ENCODE measurements around the gene CADPS2. TPM values are rescaled to one million over a fixed set of nuclear protein-coding genes. Genes with fewer than 3 reads are reported as not detected.

Gene CADPS2
- total RNA-seq, 3 donors from 2014 or later (not counting 1 experiment from before 2014, with no cell fraction given): not detected

DNA sequence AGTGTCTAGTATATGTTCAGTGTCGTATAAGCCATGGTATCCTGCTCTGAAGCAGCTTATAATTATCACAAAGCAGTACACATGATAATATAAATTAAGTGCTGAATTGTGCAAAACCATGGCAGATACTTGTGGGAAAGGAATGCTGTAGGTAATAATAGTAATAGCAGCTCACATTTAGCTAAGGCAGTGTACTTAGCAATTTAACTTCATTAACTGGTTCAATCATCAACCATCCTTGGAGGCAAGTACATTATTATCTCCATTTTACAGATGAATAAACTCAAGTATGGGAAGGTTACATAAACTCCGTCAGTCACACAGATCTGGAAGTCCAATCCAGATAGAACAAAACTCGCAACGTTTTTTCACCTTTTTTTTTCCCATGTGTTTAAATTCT is 161.9 kb downstream of the CADPS2 start:
- 88% methylated on average over 3 of the region's 4 CpGs for WGBS (ENCODE audit: insufficient coverage)
- peaks cover 16 to 17% of the 10 kb centered on the region in 2 donors for H3K9me3 Mint-ChIP-seq
- Histone ChIP-seq H3K27me3 (ENCODE audit: control insufficient read depth, insufficient read depth, low read length) (no peaks in the 10 kb centered on the region), H3K4me3 (ENCODE audit: low read length) (no peak overlapping the region), H3K4me1 (ENCODE audit: control insufficient read depth, insufficient read depth, low read length) (no peaks in the 10 kb centered on the region), H3K36me3 (ENCODE audit: control insufficient read depth, insufficient read depth, low read length) (no peaks in the 10 kb centered on the region), H3K9me3 (ENCODE audit: control insufficient read depth, insufficient read depth, low read length) (no peaks in the 10 kb centered on the region), H3K27ac (ENCODE audit: low read length) (no peak overlapping the region)
- TF ChIP-seq, protein P1, sequence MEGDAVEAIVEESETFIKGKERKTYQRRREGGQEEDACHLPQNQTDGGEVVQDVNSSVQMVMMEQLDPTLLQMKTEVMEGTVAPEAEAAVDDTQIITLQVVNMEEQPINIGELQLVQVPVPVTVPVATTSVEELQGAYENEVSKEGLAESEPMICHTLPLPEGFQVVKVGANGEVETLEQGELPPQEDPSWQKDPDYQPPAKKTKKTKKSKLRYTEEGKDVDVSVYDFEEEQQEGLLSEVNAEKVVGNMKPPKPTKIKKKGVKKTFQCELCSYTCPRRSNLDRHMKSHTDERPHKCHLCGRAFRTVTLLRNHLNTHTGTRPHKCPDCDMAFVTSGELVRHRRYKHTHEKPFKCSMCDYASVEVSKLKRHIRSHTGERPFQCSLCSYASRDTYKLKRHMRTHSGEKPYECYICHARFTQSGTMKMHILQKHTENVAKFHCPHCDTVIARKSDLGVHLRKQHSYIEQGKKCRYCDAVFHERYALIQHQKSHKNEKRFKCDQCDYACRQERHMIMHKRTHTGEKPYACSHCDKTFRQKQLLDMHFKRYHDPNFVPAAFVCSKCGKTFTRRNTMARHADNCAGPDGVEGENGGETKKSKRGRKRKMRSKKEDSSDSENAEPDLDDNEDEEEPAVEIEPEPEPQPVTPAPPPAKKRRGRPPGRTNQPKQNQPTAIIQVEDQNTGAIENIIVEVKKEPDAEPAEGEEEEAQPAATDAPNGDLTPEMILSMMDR (IDR thresholded peaks at IDR 0.05): no peak
- ATAC-seq: no peak
- no peaks in the 10 kb centered on the region for H3K4me1 Mint-ChIP-seq
- DNase-seq: no peak
- H3K27ac Mint-ChIP-seq: no peak overlapping the region
- H3K4me3 Mint-ChIP-seq: no peak overlapping the region
- H3K36me3 Mint-ChIP-seq: peaks cover 11% of the 10 kb centered on the region
- no peaks in the 10 kb centered on the region for H3K27me3 Mint-ChIP-seq (ENCODE audit: low read depth in 2 of 2)
- intact Hi-C loops (cut with micrococcal nuclease): no loop called here

- Mint-ChIP-seq H3K9me3 (peaks cover 5 to 8% of the 10 kb centered on the region in 2 donors), H3K36me3 (peaks cover 11% of the 10 kb centered on the region), H3K4me1 (no peaks in the 10 kb centered on the region), H3K4me3 (no peak overlapping the region), H3K27me3 (ENCODE audit: low read depth in 2 of 2) (no peaks in the 10 kb centered on the region), H3K27ac (no peak overlapping the region)
- Histone ChIP-seq H3K27ac (ENCODE audit: low read length) (no peak overlapping the region), H3K27me3 (ENCODE audit: control insufficient read depth, insufficient read depth, low read length) (no peaks in the 10 kb centered on the region), H3K4me3 (ENCODE audit: low read length) (no peak overlapping the region), H3K4me1 (ENCODE audit: control insufficient read depth, insufficient read depth, low read length) (no peaks in the 10 kb centered on the region), H3K9me3 (ENCODE audit: control insufficient read depth, insufficient read depth, low read length) (no peaks in the 10 kb centered on the region), H3K36me3 (ENCODE audit: control insufficient read depth, insufficient read depth, low read length) (no peaks in the 10 kb centered on the region)
- intact Hi-C loops (cut with micrococcal nuclease): no loop called here
- TF ChIP-seq, protein P1 (IDR thresholded peaks at IDR 0.05): no peak
- DNase-seq: no peak
- WGBS (ENCODE audit: insufficient coverage): 50% methylated on average over 2 of the region's 4 CpGs
- ATAC-seq: no peak
Measured at GRCh38 chr7:122719010-122719578, 167.2 kb downstream of the CADPS2 start.

DNA sequence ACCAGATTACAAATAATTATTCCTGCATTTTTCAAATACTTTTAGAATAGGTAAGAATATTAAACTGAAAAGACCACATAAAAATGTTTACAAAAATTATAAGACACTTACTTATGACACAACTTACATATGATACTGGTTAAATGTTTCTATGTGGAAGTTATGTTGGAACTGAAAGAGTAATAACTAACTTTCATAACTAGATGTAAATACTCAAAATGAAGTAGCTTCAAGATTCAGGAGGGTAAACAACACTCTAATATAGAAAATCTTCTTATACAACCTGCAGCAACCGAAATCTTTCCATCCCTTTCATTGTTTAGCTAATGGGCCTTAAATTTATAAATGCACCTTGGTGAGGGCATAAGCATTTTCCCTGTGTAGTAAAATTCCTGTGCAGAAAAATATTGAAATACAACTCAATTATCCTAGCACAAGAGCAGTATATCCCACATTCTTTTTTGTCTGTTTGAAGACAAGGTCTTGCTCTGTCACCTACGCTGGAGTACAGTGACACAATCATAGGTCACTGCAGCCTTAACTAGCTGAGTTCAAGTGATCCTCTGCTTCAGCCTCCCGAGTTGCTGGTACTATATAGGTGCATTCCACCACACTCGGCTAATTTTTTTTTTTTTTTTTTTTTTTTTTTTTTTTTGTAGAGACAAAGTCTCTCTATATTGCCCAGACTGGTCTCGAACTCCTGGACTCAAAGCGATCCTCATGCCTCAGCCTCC is 168.7 kb downstream of the CADPS2 start:
- no peak overlapping the region for H3K4me3 ChIP-seq (ENCODE audit: low read length)
- ATAC-seq (no peak), DNase-seq (no peak)
- no peak overlapping the region for H3K27ac ChIP-seq (ENCODE audit: low read length)
- intact Hi-C loops (cut with micrococcal nuclease): no loop called here
- H3K27me3 ChIP-seq (ENCODE audit: control insufficient read depth, insufficient read depth, low read length): no peaks in the 10 kb centered on the region
- Mint-ChIP-seq H3K4me1 (no peaks in the 10 kb centered on the region), H3K36me3 (peaks cover 11% of the 10 kb centered on the region), H3K4me3 (no peak overlapping the region), H3K27ac (no peak overlapping the region), H3K27me3 (ENCODE audit: low read depth in 2 of 2) (no peaks in the 10 kb centered on the region), H3K9me3 (peaks cover 5 to 8% of the 10 kb centered on the region in 2 donors)
- no peaks in the 10 kb centered on the region for H3K4me1 ChIP-seq (ENCODE audit: control insufficient read depth, insufficient read depth, low read length)
- TF ChIP-seq, protein P1 (IDR thresholded peaks at IDR 0.05): no peak
- no peaks in the 10 kb centered on the region for H3K36me3 ChIP-seq (ENCODE audit: control insufficient read depth, insufficient read depth, low read length)
- H3K9me3 ChIP-seq (ENCODE audit: control insufficient read depth, insufficient read depth, low read length): no peaks in the 10 kb centered on the region
- WGBS (ENCODE audit: insufficient coverage): 94% methylated on average over 6 of the region's 6 CpGs
